Measurements from ENCODE around the gene ITGA7.

Gene ITGA7

DNA sequence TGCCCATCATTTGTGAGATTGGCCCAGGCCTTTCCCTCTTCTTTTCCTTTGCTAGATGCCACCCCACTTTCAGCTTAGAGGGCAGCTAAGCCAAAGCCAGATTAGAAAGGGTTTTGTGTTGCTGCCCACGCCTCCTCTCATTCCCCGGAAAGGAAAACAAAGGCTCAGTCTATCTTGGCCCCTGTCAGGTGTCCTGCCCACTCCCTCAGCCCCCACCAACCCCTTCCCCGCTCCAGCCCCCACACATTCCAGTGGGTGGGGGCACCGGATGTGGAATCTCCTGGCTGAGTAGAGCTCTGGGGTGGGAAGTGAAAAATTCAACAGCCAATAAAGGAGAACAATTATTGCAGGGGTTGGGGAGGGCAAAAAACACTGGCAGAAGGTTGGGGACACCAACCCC lies 10.3 kb upstream of the ITGA7 start:
- peak overlapping the region; percentile 70; the same call in 1 of the 2 replicates for H3K4me3 ChIP-seq (replicated peaks; ENCODE audit: low read depth, low read length)
- no peak for DNase-seq (ENCODE audit: extremely low read depth, low read depth)
- TF ChIP-seq, protein P1, sequence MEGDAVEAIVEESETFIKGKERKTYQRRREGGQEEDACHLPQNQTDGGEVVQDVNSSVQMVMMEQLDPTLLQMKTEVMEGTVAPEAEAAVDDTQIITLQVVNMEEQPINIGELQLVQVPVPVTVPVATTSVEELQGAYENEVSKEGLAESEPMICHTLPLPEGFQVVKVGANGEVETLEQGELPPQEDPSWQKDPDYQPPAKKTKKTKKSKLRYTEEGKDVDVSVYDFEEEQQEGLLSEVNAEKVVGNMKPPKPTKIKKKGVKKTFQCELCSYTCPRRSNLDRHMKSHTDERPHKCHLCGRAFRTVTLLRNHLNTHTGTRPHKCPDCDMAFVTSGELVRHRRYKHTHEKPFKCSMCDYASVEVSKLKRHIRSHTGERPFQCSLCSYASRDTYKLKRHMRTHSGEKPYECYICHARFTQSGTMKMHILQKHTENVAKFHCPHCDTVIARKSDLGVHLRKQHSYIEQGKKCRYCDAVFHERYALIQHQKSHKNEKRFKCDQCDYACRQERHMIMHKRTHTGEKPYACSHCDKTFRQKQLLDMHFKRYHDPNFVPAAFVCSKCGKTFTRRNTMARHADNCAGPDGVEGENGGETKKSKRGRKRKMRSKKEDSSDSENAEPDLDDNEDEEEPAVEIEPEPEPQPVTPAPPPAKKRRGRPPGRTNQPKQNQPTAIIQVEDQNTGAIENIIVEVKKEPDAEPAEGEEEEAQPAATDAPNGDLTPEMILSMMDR (IDR thresholded peaks at IDR 0.05; ENCODE audit: low read depth, low read length, missing control alignments), result no peak

- TF ChIP-seq, protein P1 (IDR thresholded peaks at IDR 0.05; ENCODE audit: low read depth, low read length, missing control alignments), result no peak
- no peak for DNase-seq (ENCODE audit: extremely low read depth, low read depth)
- peak overlapping the region; percentile 70 for H3K4me3 ChIP-seq (replicated peaks; ENCODE audit: low read depth, low read length)
These were observed 9.6 kb upstream of the ITGA7 start for GRCh38 chr12:55717011-55718007.

DNA sequence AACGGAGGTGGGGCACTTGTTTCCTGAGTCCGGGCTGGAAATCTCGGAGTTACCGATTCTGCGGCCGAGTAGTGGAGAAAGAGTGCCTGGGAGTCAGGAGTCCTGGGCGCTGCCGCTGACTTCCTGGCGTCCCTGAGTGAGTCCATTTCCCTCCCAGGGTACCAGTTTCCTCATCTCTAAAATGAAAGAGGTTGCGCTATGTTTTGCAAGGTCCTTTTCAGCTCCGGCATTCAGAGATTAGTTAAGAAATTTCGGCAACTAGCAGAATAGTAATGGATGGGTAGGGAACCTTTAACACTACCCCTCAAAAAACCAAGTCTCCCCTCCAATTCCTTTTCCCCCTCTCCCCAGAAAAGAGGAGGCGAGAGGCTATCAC lies 8.9 kb upstream of the ITGA7 start:
- TF ChIP-seq, protein P1 (IDR thresholded peaks at IDR 0.05; ENCODE audit: low read depth, low read length, missing control alignments), result no peak
- H3K4me3 ChIP-seq (replicated peaks; ENCODE audit: low read depth, low read length), result peak overlapping the region; percentile 70
- no peak for DNase-seq (ENCODE audit: extremely low read depth, low read depth)

GRCh38 chr12:55715833-55716581 lies 8.3 kb upstream of the ITGA7 start, which contains the start of gene BLOC1S1:
BLOC1S1 (plus strand) TSS chr12:55716046; CDS start chr12:55716052, 6 bp downstream.
- peak within 1 kb of the TSS; percentile 70 for H3K4me3 ChIP-seq (replicated peaks; ENCODE audit: low read depth, low read length)
- DNase-seq (ENCODE audit: extremely low read depth, low read depth), result peak; percentile 76
- TF ChIP-seq, protein P1 (IDR thresholded peaks at IDR 0.05; ENCODE audit: low read depth, low read length, missing control alignments), result no peak

- DNase-seq (ENCODE audit: extremely low read depth, low read depth), result no peak
- TF ChIP-seq, protein P1 (IDR thresholded peaks at IDR 0.05; ENCODE audit: low read depth, low read length, missing control alignments), result no peak
- H3K4me3 ChIP-seq (replicated peaks; ENCODE audit: low read depth, low read length), result peak overlapping the region; percentile 70
These were observed 7.6 kb upstream of the ITGA7 start for GRCh38 chr12:55715169-55715764.

- no peak for DNase-seq (ENCODE audit: extremely low read depth, low read depth)
- no peak overlapping the region for H3K4me3 ChIP-seq (replicated peaks; ENCODE audit: low read depth, low read length)
- TF ChIP-seq, protein P1 (IDR thresholded peaks at IDR 0.05; ENCODE audit: low read depth, low read length, missing control alignments), result no peak
These were observed 6.0 kb upstream of the ITGA7 start for GRCh38 chr12:55713721-55714120.
